Thyroid gland (tissue), 4 donors: ENCODE data around the gene BTN2A1.

Source experiments
- POLR2A ChIP-seq, 2 donors: fragments of 450-650 bp; IDR thresholded peaks; one replicate each; pipeline ENCODE4 v1.6.1; 2017; ENCODE audit warnings: antibody characterized with exemption in 2 of 2, mild to moderate bottlenecking in 2 of 2, moderate library complexity in 1 of 2
- TF ChIP-seq, protein P1 (sequence below), 6 experiments: fragments of 200-600 bp in 3 of 6; fragments of 450-650 bp in 3 of 6; sonication (generic) in 3 of 6; IDR thresholded peaks; one replicate each; pipeline ENCODE4 v1.5.1; 2016 to 2019; ENCODE audit warnings: antibody characterized with exemption in 6 of 6, mild to moderate bottlenecking in 2 of 6, inconsistent platforms in 1 of 6, moderate library complexity in 1 of 6

DNA sequence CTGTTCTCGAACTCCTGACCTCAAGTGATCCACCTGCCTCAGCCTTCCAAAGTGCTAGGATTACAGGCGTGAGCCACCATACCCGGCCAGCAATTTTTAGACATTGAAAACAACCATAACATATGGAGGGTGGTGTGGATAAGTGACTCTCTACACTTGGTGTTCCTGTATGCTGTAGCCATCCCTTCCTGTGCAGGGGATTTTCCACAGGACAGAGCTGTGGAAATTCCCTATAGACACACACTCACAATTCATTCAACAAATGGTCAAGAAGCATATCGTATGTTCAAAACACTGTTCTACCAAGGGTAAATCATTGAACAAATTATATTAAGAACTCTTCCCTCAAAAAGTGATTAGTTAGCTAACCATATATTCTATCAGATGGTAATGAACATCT is 6.3 kb downstream of the BTN2A1 start:
- no peak for TF ChIP-seq POLR2A (IDR thresholded peaks at IDR 0.05)
- TF ChIP-seq, protein P1, sequence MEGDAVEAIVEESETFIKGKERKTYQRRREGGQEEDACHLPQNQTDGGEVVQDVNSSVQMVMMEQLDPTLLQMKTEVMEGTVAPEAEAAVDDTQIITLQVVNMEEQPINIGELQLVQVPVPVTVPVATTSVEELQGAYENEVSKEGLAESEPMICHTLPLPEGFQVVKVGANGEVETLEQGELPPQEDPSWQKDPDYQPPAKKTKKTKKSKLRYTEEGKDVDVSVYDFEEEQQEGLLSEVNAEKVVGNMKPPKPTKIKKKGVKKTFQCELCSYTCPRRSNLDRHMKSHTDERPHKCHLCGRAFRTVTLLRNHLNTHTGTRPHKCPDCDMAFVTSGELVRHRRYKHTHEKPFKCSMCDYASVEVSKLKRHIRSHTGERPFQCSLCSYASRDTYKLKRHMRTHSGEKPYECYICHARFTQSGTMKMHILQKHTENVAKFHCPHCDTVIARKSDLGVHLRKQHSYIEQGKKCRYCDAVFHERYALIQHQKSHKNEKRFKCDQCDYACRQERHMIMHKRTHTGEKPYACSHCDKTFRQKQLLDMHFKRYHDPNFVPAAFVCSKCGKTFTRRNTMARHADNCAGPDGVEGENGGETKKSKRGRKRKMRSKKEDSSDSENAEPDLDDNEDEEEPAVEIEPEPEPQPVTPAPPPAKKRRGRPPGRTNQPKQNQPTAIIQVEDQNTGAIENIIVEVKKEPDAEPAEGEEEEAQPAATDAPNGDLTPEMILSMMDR (IDR thresholded peaks at IDR 0.05): no peak
